Activated CD4-positive, alpha-beta memory T cell treated with anti-CD3 and anti-CD28 coated beads, Interleukin-2, amount 10 ng/mL, durations not matched to agents 7 days and 5 days (primary cell): ENCODE measurements around the gene BTNL2. TPM values are rescaled to one million over a fixed set of nuclear protein-coding genes. Genes with fewer than 3 reads are reported as not detected.

Experiments used
- CTCF ChIA-PET: fragments of 350-600 bp; sonication (Branson Sonifier 250); formaldehyde crosslinking; loops from one replicate; lab custom pipeline; 2021; ENCODE audit warnings: antibody characterized with exemption, inconsistent platforms; lab: Charles Lee
- POLR2A ChIA-PET: fragments of 350-600 bp; sonication (Branson Sonifier 250); formaldehyde crosslinking; loops from one replicate; lab custom pipeline; 2021; ENCODE audit warnings: antibody characterized with exemption; lab: Charles Lee
- DNase-seq: peaks from one replicate; pipeline ENCODE4 v3.0.0-alpha.2; 2020
- H3K27ac Mint-ChIP-seq: one replicate; pipeline ENCODE4 v1.8.0; 2021; ENCODE audit warnings: mild to moderate bottlenecking, mixed read lengths
- H3K27me3 Mint-ChIP-seq: one replicate; pipeline ENCODE4 v1.8.0; 2021; ENCODE audit warnings: mixed read lengths
- H3K36me3 Mint-ChIP-seq: one replicate; pipeline ENCODE4 v1.8.0; 2021; ENCODE audit warnings: low read depth, mixed read lengths
- H3K4me1 Mint-ChIP-seq: one replicate; pipeline ENCODE4 v1.8.0; 2021; ENCODE audit warnings: mixed read lengths
- H3K4me3 Mint-ChIP-seq: one replicate; pipeline ENCODE4 v1.8.0; 2021; ENCODE audit warnings: mild to moderate bottlenecking, mixed read lengths
- H3K9me3 Mint-ChIP-seq: one replicate; pipeline ENCODE4 v1.8.0; 2021; ENCODE audit warnings: mixed read lengths
- total RNA-seq, 2 experiments: library from RNA; stranded (reverse); gene quantifications; one replicate each; pipeline ENCODE4 v1.2.3, GENCODE V29; 2021

Gene BTNL2
- total RNA-seq, 2 experiments from 2014 or later, result not detected

DNA sequence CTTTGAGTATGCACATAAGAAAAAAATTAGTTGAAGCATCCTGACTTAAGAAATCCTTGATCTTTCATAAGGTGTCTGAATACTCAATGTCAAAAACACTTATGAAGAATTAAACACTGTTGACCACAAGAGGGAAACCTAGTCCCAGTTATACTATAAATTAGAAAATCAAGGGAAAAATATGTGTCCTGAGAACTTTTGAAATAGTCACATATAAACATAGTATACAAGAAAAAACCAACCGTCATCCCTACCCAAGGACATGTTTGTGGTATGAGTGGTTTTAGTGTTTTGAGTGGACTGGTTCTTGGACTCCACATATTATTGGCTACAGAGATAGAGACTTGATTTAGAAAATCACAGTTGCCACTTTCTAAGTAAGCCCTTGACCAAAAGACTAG is 25.1 kb upstream of the BTNL2 start:
- CTCF ChIA-PET, result interaction anchor here (0.6 to 1.6 kb wide), 7 partner anchors 18 to 423 kb away, joined by 3 to 13 read pairs (median 3); no protein-coding TSS in a partner anchor
- Mint-ChIP-seq H3K36me3 (no peaks in the 10 kb centered on the region), H3K4me3 (no peak overlapping the region), H3K27ac (no peak overlapping the region), H3K27me3 (peaks cover 28% of the 10 kb centered on the region), H3K9me3 (no peaks in the 10 kb centered on the region), H3K4me1 (peaks cover 4% of the 10 kb centered on the region)
- DNase-seq, result no peak
- POLR2A ChIA-PET, result no interaction called here

DNA sequence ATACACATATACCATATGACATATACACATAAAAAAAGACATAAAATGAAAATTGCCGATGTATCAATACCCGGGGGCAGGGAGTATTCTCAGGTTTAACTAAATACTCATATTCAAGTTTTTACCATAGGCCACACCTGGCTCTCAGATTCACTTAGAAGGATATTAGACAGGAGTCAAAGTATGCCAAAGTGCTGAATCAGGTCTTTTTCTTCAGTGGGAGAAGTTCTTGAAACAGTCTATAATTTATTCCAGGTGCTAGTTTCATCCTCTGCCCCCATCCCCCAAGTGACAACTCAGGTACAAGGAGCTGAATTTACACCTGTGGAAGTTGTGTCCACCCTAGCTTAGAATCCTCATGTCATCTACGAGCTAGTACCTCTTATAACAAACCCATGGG is 24.2 kb upstream of the BTNL2 start:
- ChIA-PET CTCF (interaction anchor here (0.7 to 1.6 kb wide), 3 partner anchors 261 to 437 kb away, joined by 3 to 13 read pairs (median 5); no protein-coding TSS in a partner anchor), POLR2A (interaction anchor here (1.5 kb wide), 1 partner anchor 157 kb away, joined by 3 read pairs; no protein-coding TSS in a partner anchor)
- no peaks in the 10 kb centered on the region for H3K36me3 Mint-ChIP-seq
- DNase-seq, result no peak
- no peaks in the 10 kb centered on the region for H3K4me1 Mint-ChIP-seq
- no peaks in the 10 kb centered on the region for H3K9me3 Mint-ChIP-seq
- peaks cover 28% of the 10 kb centered on the region for H3K27me3 Mint-ChIP-seq
- no peak overlapping the region for H3K4me3 Mint-ChIP-seq
- H3K27ac Mint-ChIP-seq, result no peak overlapping the region

DNA sequence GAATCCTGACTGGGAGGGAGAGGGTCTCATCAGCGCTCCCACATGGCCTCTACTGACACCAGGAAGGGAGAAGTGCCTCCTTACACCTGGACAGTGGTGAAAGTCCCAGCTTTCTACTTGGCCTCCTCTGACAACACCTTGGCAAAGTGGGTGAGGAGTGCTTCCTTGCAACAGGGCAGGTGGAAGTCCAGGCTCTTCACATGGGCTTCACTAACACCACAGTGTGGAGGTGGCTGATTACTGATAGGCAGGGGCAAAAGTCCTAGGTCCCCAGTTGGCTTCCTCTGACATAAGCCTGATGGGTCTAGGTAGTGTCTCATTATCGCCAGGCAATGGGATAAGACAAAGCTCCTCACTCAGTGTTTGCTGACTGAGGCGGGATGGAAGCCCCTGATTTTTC is 23.2 kb upstream of the BTNL2 start:
- no peak for DNase-seq
- H3K9me3 Mint-ChIP-seq, result no peaks in the 10 kb centered on the region
- H3K36me3 Mint-ChIP-seq, result no peaks in the 10 kb centered on the region
- H3K27me3 Mint-ChIP-seq, result peaks cover 23% of the 10 kb centered on the region
- no peak overlapping the region for H3K27ac Mint-ChIP-seq
- H3K4me1 Mint-ChIP-seq, result no peaks in the 10 kb centered on the region
- POLR2A ChIA-PET, result interaction anchor here (1.5 kb wide), 1 partner anchor 158 kb away, joined by 3 read pairs; no protein-coding TSS in a partner anchor
- no peak overlapping the region for H3K4me3 Mint-ChIP-seq
- CTCF ChIA-PET, result interaction anchor here (1.6 kb wide), 1 partner anchor 262 kb away, joined by 5 read pairs; no protein-coding TSS in a partner anchor

DNA sequence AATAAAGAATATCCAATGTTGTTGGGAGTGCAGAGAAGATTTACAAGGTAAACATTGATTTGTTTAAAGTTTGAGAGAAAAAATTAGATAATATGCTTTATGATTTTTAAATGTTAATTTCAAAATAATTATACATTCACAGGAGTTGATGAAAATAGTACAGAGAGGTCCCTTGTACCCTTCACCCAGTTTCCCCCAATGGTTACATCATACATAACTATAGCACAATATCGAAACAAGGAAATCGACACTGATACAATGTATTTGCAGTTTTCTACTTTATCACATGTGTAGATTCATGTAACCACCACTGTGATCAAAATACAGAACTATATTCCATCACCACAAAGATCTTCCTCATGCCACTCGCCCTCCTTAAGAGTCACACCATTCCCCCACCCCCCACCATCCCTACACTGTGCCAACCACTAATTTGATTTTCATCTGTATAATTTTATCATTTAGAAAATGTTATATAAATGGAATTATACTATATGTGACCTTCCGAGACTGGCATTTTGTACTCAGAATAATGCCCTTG is 21.0 kb upstream of the BTNL2 start:
- Mint-ChIP-seq H3K4me1 (no peaks in the 10 kb centered on the region), H3K27ac (no peak overlapping the region), H3K9me3 (no peaks in the 10 kb centered on the region), H3K36me3 (no peaks in the 10 kb centered on the region), H3K4me3 (no peak overlapping the region), H3K27me3 (peaks cover 25% of the 10 kb centered on the region)
- DNase-seq, result no peak
- ChIA-PET CTCF (no interaction called here), POLR2A (no interaction called here)

DNA sequence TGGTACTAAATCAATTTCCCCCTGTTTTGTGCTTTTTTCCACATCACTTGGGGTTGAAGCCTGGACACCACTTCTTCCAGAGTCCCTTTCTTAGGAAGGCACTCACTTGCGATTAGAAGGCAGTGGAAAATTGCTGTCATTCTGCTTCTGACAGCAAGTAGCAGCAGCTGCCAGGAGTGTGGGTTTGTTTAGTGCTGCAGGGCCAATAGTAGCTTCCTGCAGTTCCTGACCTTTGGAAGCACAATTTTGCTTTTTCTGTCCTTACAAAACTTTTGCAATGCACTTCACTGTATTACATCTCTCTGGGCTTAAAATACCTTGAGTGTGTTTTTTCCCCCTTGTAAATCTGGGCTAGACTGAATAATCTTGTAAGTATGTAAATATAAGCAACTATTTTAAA is 20.2 kb upstream of the BTNL2 start:
- Mint-ChIP-seq H3K36me3 (no peaks in the 10 kb centered on the region), H3K4me3 (no peak overlapping the region), H3K4me1 (no peaks in the 10 kb centered on the region), H3K27me3 (peaks cover 26% of the 10 kb centered on the region), H3K9me3 (no peaks in the 10 kb centered on the region), H3K27ac (no peak overlapping the region)
- DNase-seq, result no peak
- POLR2A ChIA-PET, result no interaction called here
- CTCF ChIA-PET, result no interaction called here

DNA sequence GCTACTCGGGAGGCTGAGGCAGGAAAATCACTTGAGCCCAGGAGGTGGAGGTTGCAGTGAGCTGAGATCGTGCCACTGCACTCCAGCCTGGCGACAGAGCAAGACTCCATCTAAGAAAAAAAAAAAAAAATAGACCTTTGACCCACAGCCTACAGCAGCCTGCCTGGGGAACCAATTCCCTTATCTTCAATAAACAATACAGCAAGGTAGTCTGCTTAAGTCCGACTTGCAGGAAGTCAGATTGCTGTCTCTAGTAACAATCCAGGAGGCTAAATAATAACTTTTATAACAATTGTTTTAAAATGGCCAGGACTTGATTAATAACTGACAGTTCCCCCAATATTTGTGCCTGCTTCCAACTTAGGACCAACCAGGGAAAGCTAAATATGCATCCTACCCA is 19.4 kb upstream of the BTNL2 start:
- ChIA-PET POLR2A (no interaction called here), CTCF (interaction anchor here (2.7 to 3.3 kb wide), 2 partner anchors 12 to 274 kb away, joined by 11 to 12 read pairs; no protein-coding TSS in a partner anchor)
- Mint-ChIP-seq H3K4me3 (no peak overlapping the region), H3K9me3 (no peaks in the 10 kb centered on the region), H3K27me3 (peaks cover 33% of the 10 kb centered on the region), H3K27ac (no peak overlapping the region), H3K36me3 (no peaks in the 10 kb centered on the region), H3K4me1 (no peaks in the 10 kb centered on the region)
- no peak for DNase-seq

DNA sequence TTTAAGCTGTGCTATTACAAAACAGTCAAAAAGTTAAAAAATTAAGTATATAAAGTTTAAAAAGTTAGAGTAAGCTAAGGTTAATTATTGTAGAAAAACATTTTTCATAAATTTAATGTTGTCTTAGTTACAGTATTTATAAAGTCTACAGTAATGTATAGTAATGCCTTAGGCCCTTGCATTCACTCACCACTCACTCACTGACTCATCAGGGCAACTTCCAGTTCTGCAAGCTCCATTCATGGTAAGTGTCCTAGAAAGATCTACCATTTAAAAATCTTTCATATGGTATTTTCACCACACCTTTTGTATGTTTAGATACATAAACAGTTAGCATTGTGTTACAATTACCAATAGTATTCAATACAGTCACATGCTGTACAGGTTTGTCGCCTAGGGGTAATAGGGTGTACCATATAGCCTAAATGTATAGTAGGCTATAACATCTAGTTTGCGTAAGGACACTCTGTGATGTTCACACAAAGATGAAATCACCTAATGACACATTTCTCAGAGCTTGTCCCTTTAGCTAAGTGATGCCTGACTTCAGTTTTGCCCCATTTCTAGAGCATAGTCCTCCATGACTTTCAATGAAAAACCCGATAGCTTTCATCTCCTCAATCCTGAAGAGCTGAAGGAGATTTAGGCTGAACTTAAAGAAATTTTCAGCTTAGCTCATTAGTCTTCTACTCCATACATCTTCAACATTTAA is 17.8 kb upstream of the BTNL2 start:
- Mint-ChIP-seq H3K4me3 (no peak overlapping the region), H3K4me1 (peaks cover under 1% of the 10 kb centered on the region), H3K36me3 (no peaks in the 10 kb centered on the region), H3K27ac (no peak overlapping the region), H3K9me3 (no peaks in the 10 kb centered on the region), H3K27me3 (peaks cover 43% of the 10 kb centered on the region)
- DNase-seq, result no peak
- ChIA-PET CTCF (interaction anchor here (0.6 to 3.3 kb wide), 7 partner anchors 10 to 414 kb away, joined by 3 to 12 read pairs (median 4); partner anchors contain the start of gene TAP2), POLR2A (no interaction called here)

DNA sequence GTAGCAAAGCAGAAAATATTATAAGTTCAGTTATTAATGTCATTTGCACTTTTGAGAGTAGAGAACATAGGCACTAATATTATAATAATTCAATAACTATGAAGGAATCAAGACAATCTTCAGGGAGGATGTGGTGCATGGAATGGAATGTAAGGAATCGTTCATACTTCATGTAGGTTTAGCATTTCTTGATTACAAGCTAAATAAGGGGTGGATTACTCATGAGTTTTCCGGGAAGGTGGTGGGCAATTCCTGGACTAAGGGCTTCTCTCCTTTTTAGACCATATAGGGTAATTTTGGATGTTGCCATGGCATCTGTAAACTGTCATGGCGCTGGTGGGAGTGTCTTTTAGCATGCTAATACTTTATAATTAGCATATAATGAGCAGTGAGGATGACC is 9.1 kb upstream of the BTNL2 start:
- peaks cover 11% of the 10 kb centered on the region for H3K4me1 Mint-ChIP-seq
- H3K27me3 Mint-ChIP-seq, result peaks cover 70% of the 10 kb centered on the region
- no peaks in the 10 kb centered on the region for H3K9me3 Mint-ChIP-seq
- CTCF ChIA-PET, result interaction anchor here (1.4 to 12.3 kb wide), 2 partner anchors 367 to 371 kb away, joined by 4 to 113 read pairs; no protein-coding TSS in a partner anchor
- no peak overlapping the region for H3K27ac Mint-ChIP-seq
- no peak overlapping the region for H3K4me3 Mint-ChIP-seq
- H3K36me3 Mint-ChIP-seq, result no peaks in the 10 kb centered on the region
- no peak for DNase-seq
- POLR2A ChIA-PET, result no interaction called here

DNA sequence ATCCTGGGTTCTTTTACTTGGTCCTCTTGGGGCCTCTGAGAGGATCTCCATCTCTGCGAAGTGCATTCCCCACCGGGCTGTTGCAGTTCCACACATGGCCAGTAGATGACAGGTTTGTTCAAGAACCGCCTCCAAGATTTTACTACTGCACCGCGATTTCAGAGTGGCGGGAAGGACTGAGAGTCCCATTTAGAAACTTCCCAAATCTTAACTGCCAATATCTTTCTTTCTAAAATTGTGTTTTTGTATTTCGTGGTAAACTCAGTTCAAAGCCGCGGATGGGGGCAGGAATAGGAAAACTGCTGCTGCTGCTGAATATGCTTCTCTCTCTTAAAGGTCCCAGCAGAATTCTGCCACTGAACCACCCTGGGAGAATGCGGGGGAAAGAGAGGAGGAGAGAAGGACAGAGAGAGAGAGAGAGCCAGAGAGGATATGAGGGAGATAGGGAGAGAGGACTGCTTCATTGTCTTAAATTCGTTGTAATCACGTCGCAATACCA is 8.6 kb upstream of the BTNL2 start:
- peak; percentile 79 for DNase-seq
- H3K36me3 Mint-ChIP-seq, result no peaks in the 10 kb centered on the region
- H3K27me3 Mint-ChIP-seq, result peaks cover 68% of the 10 kb centered on the region
- peaks cover 11% of the 10 kb centered on the region for H3K4me1 Mint-ChIP-seq
- no peak overlapping the region for H3K27ac Mint-ChIP-seq
- no peaks in the 10 kb centered on the region for H3K9me3 Mint-ChIP-seq
- CTCF ChIA-PET, result interaction anchor here (0.6 to 12.3 kb wide), 9 partner anchors 9 to 612 kb away, joined by 3 to 113 read pairs (median 7); no protein-coding TSS in a partner anchor
- no peak overlapping the region for H3K4me3 Mint-ChIP-seq
- POLR2A ChIA-PET, result no interaction called here

DNA sequence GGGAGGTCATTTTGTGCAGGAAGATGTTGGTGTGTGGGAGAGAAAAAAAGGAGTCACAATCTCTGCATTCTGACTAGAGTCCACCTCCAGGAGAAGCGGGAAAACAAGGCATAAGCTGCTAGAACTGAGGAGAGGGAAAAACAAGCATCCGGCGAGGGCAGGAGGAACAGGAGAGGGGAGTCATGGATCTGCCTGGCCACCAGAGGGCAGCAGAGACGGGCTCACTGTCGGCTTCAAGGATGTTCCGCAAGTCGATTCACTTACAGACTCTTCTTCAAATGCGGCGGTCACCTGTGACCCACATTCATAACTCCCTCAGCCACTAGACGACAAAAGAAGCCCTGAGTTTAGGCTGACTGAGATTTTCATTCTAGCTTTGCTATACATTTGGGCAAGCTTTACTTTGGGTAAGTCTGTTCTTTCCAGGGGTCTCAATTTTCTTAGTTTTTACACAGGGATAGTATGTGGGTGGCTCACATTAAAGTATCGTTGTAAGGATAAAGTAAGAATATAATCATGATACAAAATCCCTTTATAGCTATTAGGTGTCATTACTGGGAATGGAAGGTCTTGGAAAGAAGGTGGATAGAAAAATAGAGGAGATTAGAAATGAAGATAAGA is 6.6 kb upstream of the BTNL2 start:
- ChIA-PET CTCF (interaction anchor here (0.8 to 12.3 kb wide), 28 partner anchors 9 to 454 kb away, joined by 3 to 113 read pairs (median 5); no protein-coding TSS in a partner anchor), POLR2A (interaction anchor here (1.9 kb wide), 1 partner anchor 455 kb away, joined by 4 read pairs; no protein-coding TSS in a partner anchor)

DNA sequence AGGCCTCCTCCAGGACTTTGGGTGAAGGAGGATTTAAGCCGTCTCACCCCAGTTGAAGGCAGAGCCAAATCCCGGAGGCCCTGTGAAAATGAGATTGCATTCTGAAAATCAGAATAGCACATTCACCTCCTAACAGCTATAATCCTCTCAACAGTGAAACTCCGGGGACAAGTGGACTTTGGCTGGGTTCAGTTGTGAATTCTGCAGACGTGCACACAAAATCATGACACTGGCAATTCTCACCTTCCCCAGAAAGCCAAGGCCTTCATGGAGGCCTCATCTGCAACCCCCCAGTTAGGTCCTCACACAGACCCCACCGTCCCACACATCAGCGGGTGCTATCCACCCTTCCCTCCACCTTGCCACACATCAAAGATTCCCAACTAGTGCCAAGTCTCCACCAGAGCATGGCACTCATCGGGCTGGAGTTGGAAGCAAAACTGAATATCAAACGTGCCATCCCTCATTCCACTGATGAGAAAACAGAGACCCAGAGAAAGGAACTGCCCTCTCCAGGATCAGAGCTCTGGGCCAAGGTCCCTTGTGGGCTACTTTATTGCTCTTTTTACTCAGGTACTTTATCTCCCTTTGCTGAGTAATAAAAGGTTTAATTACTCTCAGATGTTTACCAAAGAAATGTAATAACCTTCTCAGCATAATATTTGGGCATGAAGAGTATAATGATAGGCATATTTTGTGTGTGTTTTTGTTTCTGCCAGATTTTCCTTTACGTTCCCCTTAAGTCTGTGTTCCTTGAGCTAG is 4.8 kb upstream of the BTNL2 start:
- Mint-ChIP-seq H3K27ac (no peak overlapping the region), H3K9me3 (no peaks in the 10 kb centered on the region)

More for the DNA sequence above, 6.6 kb upstream of the BTNL2 start:
- Mint-ChIP-seq H3K4me3 (no peak overlapping the region), H3K4me1 (peaks cover 10% of the 10 kb centered on the region), H3K9me3 (no peaks in the 10 kb centered on the region), H3K36me3 (no peaks in the 10 kb centered on the region), H3K27ac (no peak overlapping the region), H3K27me3 (peaks cover 59% of the 10 kb centered on the region)
- DNase-seq, result peak; percentile 87

DNA sequence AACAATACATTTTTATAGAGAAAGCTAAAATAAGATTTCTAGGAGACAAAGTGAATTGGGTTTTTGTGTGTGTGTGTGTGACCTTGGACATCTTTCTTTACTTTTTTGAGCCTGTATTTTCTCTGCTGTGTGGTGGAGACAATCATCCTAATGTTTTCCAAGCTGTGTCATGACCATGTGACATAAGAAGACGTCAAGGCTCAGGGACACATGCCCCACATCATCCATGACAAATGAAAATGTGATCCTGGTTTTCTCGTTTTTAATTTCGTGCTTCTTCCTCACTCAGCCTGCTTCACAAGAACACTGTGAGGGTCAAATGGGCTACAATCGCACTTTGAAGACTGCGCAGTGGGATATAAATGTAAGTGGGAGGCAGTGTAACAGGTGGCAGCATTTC is 3.9 kb upstream of the BTNL2 start:
- CTCF ChIA-PET, result interaction anchor here (1.5 to 12.3 kb wide), 4 partner anchors 289 to 457 kb away, joined by 4 to 113 read pairs (median 6); no protein-coding TSS in a partner anchor
- Mint-ChIP-seq H3K36me3 (no peaks in the 10 kb centered on the region), H3K27ac (no peak overlapping the region), H3K4me1 (peaks cover 10% of the 10 kb centered on the region), H3K9me3 (no peaks in the 10 kb centered on the region), H3K27me3 (peaks cover 64% of the 10 kb centered on the region), H3K4me3 (no peak overlapping the region)
- POLR2A ChIA-PET, result no interaction called here
- DNase-seq, result no peak

More for the DNA sequence above, 4.8 kb upstream of the BTNL2 start:
- Mint-ChIP-seq H3K4me1 (peaks cover 10% of the 10 kb centered on the region), H3K4me3 (no peak overlapping the region), H3K27me3 (peaks cover 66% of the 10 kb centered on the region), H3K36me3 (no peaks in the 10 kb centered on the region)
- CTCF ChIA-PET, result interaction anchor here (1.8 to 12.3 kb wide), 2 partner anchors 291 to 375 kb away, joined by 4 to 113 read pairs; no protein-coding TSS in a partner anchor
- POLR2A ChIA-PET, result no interaction called here
- no peak for DNase-seq
